Mammary epithelial cell (primary cell): ENCODE results near the gene MXI1.

Source experiments
- EZH2 ChIP-seq: IDR thresholded peaks from 2 replicates; pipeline ENCODE4 v1.6.1; 2012; ENCODE audit warnings: low read length, inconsistent platforms, borderline replicate concordance
- TF ChIP-seq, protein P1 (sequence below), 2 donors: IDR thresholded peaks in 1 of 2; conservative IDR thresholded peaks in 1 of 2; 2 replicates each; pipeline ENCODE4 v1.5.1; 2011 to 2012; ENCODE audit warnings: inconsistent platforms in 2 of 2, low read length in 2 of 2, mild to moderate bottlenecking in 2 of 2, control low read depth in 1 of 2, low read depth in 1 of 2; ENCODE audit not compliant: insufficient read depth in 1 of 2; ENCODE audit errors: extremely low read depth in 1 of 2

DNA sequence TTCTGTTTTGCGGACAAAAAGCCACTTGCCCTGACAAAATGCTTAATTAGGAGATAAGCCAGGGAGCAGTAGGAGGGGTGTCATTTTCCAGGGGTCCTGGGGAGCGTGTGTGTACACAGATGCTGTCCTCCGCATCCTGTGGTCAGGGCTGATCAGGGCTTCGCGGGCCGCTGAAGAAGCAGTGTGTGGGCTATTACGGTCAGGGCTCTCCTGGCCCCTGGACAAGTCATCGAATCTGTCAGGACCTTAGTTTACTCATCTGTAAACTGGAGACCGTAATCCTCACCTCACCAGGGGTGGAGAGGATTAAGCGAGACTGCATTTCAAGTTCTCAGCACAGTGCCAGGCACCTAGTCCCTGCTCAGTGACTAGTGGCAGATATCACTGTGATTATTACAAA, 26.0 kb upstream of the MXI1 start:
- TF ChIP-seq, protein P1, sequence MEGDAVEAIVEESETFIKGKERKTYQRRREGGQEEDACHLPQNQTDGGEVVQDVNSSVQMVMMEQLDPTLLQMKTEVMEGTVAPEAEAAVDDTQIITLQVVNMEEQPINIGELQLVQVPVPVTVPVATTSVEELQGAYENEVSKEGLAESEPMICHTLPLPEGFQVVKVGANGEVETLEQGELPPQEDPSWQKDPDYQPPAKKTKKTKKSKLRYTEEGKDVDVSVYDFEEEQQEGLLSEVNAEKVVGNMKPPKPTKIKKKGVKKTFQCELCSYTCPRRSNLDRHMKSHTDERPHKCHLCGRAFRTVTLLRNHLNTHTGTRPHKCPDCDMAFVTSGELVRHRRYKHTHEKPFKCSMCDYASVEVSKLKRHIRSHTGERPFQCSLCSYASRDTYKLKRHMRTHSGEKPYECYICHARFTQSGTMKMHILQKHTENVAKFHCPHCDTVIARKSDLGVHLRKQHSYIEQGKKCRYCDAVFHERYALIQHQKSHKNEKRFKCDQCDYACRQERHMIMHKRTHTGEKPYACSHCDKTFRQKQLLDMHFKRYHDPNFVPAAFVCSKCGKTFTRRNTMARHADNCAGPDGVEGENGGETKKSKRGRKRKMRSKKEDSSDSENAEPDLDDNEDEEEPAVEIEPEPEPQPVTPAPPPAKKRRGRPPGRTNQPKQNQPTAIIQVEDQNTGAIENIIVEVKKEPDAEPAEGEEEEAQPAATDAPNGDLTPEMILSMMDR (conservative IDR thresholded peaks at IDR 0.05 in 1 of 2, IDR thresholded peaks at IDR 0.05 in 1 of 2; ENCODE audit: extremely low read depth in 1 of 2, insufficient read depth in 1 of 2, low read depth in 1 of 2, low read length in 2 of 2): no peak
- no peak for TF ChIP-seq EZH2
